GM10248 (cell line): ENCODE results near the gene PCNX2.

Source experiments
- CTCF ChIA-PET: fragments of 300-600 bp; sonication (Branson Sonifier 250); formaldehyde crosslinking; extraction: SDS; loops from one replicate; lab custom pipeline; 2021; ENCODE audit warnings: antibody characterized with exemption; lab: Yijun Ruan, JAX
- POLR2A ChIA-PET: fragments of 350-650 bp; sonication (Branson Sonifier 250); formaldehyde crosslinking; extraction: SDS; loops from one replicate; lab custom pipeline; 2020; ENCODE audit warnings: antibody characterized with exemption; lab: Yijun Ruan, JAX
- DNase-seq: peaks from one replicate; pipeline ENCODE4 v3.0.0; 2012; ENCODE audit errors: extremely low spot score
- TF ChIP-seq, protein P1 (sequence below): IDR thresholded peaks from 2 replicates; pipeline ENCODE4 v1.5.1; 2012; ENCODE audit warnings: mild to moderate bottlenecking, low read depth; ENCODE audit errors: extremely low read depth, missing control alignments, control extremely low read depth

The PCNX2 gene

GRCh38 chr1:233037843-233038242, 257.7 kb downstream of the PCNX2 start:
- TF ChIP-seq, protein P1, sequence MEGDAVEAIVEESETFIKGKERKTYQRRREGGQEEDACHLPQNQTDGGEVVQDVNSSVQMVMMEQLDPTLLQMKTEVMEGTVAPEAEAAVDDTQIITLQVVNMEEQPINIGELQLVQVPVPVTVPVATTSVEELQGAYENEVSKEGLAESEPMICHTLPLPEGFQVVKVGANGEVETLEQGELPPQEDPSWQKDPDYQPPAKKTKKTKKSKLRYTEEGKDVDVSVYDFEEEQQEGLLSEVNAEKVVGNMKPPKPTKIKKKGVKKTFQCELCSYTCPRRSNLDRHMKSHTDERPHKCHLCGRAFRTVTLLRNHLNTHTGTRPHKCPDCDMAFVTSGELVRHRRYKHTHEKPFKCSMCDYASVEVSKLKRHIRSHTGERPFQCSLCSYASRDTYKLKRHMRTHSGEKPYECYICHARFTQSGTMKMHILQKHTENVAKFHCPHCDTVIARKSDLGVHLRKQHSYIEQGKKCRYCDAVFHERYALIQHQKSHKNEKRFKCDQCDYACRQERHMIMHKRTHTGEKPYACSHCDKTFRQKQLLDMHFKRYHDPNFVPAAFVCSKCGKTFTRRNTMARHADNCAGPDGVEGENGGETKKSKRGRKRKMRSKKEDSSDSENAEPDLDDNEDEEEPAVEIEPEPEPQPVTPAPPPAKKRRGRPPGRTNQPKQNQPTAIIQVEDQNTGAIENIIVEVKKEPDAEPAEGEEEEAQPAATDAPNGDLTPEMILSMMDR, result no peak
- ChIA-PET POLR2A (no interaction called here), CTCF (interaction anchor here (2.8 kb wide), 1 partner anchor 13 kb away, joined by 9 read pairs; no protein-coding TSS in a partner anchor)
- no peak for DNase-seq

DNA sequence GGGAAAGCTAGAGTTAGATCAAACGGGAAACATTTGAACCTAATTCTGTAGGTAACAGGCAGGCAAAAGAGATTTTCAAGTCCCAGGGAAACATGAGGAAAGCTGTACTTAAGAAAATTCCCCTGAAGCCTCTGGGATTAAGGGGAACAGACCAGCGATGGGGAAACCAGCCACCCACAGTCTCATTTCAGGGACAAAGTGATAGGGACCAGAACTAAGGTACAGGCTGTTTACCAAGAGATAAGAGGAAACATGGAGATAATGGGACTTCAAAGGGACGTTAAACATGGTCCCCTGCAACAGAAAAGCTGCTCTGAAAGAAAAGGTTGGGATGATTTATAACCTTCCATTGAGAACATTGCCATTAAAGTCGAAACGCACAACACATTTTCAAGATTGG, 260.7 kb downstream of the PCNX2 start:
- no peak for DNase-seq
- TF ChIP-seq, protein P1, result no peak
- POLR2A ChIA-PET, result no interaction called here
- CTCF ChIA-PET, result interaction anchor here (2.8 kb wide), 1 partner anchor 10 kb away, joined by 9 read pairs; no protein-coding TSS in a partner anchor

DNA sequence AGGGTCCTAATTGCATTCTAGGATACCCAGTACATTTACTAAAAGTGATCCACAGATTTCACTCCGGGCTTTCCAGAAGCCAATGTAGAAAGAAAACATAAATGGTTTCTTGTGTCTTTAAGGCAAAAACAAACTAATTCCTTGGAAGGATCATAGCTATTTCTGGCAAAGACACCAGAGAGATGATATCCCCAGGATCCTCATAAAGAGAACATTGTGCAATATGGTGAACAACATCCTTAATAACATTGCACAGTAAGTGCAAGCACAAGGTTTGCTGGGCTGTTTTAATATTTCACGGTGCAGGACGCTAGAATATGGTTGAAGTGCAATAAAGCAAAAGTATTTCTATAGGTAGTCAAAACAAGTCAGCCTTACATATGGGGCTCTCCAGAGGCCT, 262.2 kb downstream of the PCNX2 start:
- TF ChIP-seq, protein P1, result no peak
- no peak for DNase-seq
- ChIA-PET POLR2A (no interaction called here), CTCF (no interaction called here)

- POLR2A ChIA-PET, result no interaction called here
- no peak for DNase-seq
- CTCF ChIA-PET, result interaction anchor here (1.0 kb wide), 1 partner anchor 9 kb away, joined by 3 read pairs; no protein-coding TSS in a partner anchor
- TF ChIP-seq, protein P1, result no peak
Observed at GRCh38 chr1:233032916-233033315, 262.6 kb downstream of the PCNX2 start.

- POLR2A ChIA-PET, result no interaction called here
- TF ChIP-seq, protein P1, result no peak
Observed at GRCh38 chr1:233031521-233031920, 264.0 kb downstream of the PCNX2 start.

DNA sequence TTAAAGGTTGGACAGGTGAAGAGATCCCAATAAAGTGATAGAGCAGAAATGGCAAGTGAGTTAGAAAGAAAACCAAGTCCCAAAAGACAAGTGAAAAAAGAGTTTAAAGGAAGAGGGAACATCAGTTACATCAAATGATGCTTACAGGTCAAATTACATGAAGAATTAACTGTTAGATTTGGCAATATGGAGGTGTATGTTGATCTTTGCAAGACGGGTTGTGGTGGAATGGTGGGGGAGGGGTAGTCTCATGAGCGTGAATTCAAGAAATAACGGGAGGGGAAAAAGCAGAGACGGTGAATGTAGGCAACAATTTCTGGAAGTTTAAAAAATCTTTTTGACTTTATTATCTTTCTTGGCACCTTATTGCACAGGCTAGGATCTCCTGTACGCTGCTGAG, 268.5 kb downstream of the PCNX2 start:
- no peak for DNase-seq
- TF ChIP-seq, protein P1, result no peak
- POLR2A ChIA-PET, result no interaction called here
- CTCF ChIA-PET, result no interaction called here

More at GRCh38 chr1:233031521-233031920, 264.0 kb downstream of the PCNX2 start:
- DNase-seq, result no peak
- CTCF ChIA-PET, result no interaction called here
